SK-N-SH treated with all-trans-retinoic acid at 6 μM for 48 hours (cell line): Measurements from ENCODE around the gene COMT.

Experiments
- ATAC-seq: fragments of 200-7000 bp; cut with Tn5 transposase; 3 replicates; pipeline ENCODE4 v1.9.1; 2020; ENCODE audit warnings: mild to moderate bottlenecking, moderate library complexity
- BACH2 ChIP-seq: fragments of 250-450 bp; sonication (Bioruptor Pico); IDR thresholded peaks from 2 replicates; pipeline ENCODE4 v1.9.0; 2021; ENCODE audit warnings: mild to moderate bottlenecking, borderline replicate concordance
- CREB5 ChIP-seq: fragments of 250-450 bp; sonication (Bioruptor Pico); IDR thresholded peaks from 2 replicates; pipeline ENCODE4 v1.5.1; 2020; ENCODE audit warnings: low read depth, mild to moderate bottlenecking, moderate library complexity
- CSDC2 ChIP-seq: fragments of 250-450 bp; sonication (Bioruptor Pico); IDR thresholded peaks from 2 replicates; pipeline ENCODE4 v1.5.0; 2020; ENCODE audit warnings: mild to moderate bottlenecking, moderate library complexity
- CSRNP3 ChIP-seq: fragments of 250-450 bp; sonication (Bioruptor Pico); IDR thresholded peaks from 2 replicates; pipeline ENCODE4 v1.5.1; 2021; ENCODE audit warnings: mild to moderate bottlenecking, moderate library complexity
- ESRRG ChIP-seq: fragments of 250-450 bp; sonication (Bioruptor Pico); IDR thresholded peaks from 2 replicates; pipeline ENCODE4 v1.6.1; 2021; ENCODE audit warnings: mild to moderate bottlenecking
- GLIS3 ChIP-seq: fragments of 250-450 bp; sonication (Bioruptor Pico); IDR thresholded peaks from 2 replicates; pipeline ENCODE4 v1.5.0; 2020; ENCODE audit warnings: mild to moderate bottlenecking, moderate library complexity
- ISL1 ChIP-seq: fragments of 250-450 bp; sonication (Bioruptor Pico); IDR thresholded peaks from 2 replicates; pipeline ENCODE4 v2.1.2; 2022; ENCODE audit warnings: mild to moderate bottlenecking, moderate library complexity
- OSR1 ChIP-seq: fragments of 250-450 bp; sonication (Bioruptor Pico); IDR thresholded peaks from 2 replicates; pipeline ENCODE4 v1.8.0; 2022; ENCODE audit warnings: moderate library complexity, mild to moderate bottlenecking, inconsistent platforms
- PATZ1 ChIP-seq: fragments of 250-450 bp; sonication (Bioruptor Pico); IDR thresholded peaks from 2 replicates; pipeline ENCODE4 v1.8.0; 2020; ENCODE audit warnings: mild to moderate bottlenecking, moderate library complexity, borderline replicate concordance
- POU6F1 ChIP-seq: fragments of 250-450 bp; sonication (Bioruptor Pico); IDR thresholded peaks from 2 replicates; pipeline ENCODE4 v1.8.0; 2021; ENCODE audit warnings: low read depth, mild to moderate bottlenecking, moderate library complexity, borderline replicate concordance
- PPARA ChIP-seq: fragments of 250-450 bp; sonication (Bioruptor Pico); IDR thresholded peaks from 2 replicates; pipeline ENCODE4 v1.5.0; 2020; ENCODE audit warnings: mild to moderate bottlenecking, borderline replicate concordance
- SNAI2 ChIP-seq: fragments of 250-450 bp; sonication (Bioruptor Pico); IDR thresholded peaks from 2 replicates; pipeline ENCODE4 v1.5.0; 2020; ENCODE audit warnings: mild to moderate bottlenecking, moderate library complexity
- TCF4 ChIP-seq: fragments of 250-450 bp; sonication (Bioruptor Pico); IDR thresholded peaks from 2 replicates; pipeline ENCODE4 v1.8.0; 2021; ENCODE audit warnings: mild to moderate bottlenecking, moderate library complexity, borderline replicate concordance
- TOX ChIP-seq: fragments of 250-450 bp; sonication (Bioruptor Pico); IDR thresholded peaks from 2 replicates; pipeline ENCODE4 v1.8.0; 2021; ENCODE audit warnings: mild to moderate bottlenecking, moderate library complexity, borderline replicate concordance
- TSHZ2 ChIP-seq: fragments of 250-450 bp; sonication (Bioruptor Pico); IDR thresholded peaks from 2 replicates; pipeline ENCODE4 v1.5.0; 2020; ENCODE audit warnings: mild to moderate bottlenecking, moderate library complexity
- ZC3H10 ChIP-seq: fragments of 250-450 bp; sonication (Bioruptor Pico); IDR thresholded peaks from 2 replicates; pipeline ENCODE4 v1.5.1; 2021; ENCODE audit warnings: mild to moderate bottlenecking, moderate library complexity
- ZFP3 ChIP-seq: fragments of 250-450 bp; sonication (Bioruptor Pico); IDR thresholded peaks from 2 replicates; pipeline ENCODE4 v1.5.0; 2020; ENCODE audit warnings: mild to moderate bottlenecking, moderate library complexity
- ZFP30 ChIP-seq: fragments of 450-650 bp; formaldehyde crosslinking; IDR thresholded peaks from 2 replicates; pipeline ENCODE4 v1.5.0; 2022; ENCODE audit warnings: mild to moderate bottlenecking, moderate library complexity
- ZNF565 ChIP-seq: fragments of 450-650 bp; formaldehyde crosslinking; conservative IDR thresholded peaks from 2 replicates; pipeline ENCODE4 v1.5.0; 2020; ENCODE audit warnings: low read depth, mild to moderate bottlenecking, moderate library complexity
- ZNF70 ChIP-seq: fragments of 450-650 bp; formaldehyde crosslinking; IDR thresholded peaks from 2 replicates; pipeline ENCODE4 v1.5.0; 2020; ENCODE audit warnings: mild to moderate bottlenecking, moderate library complexity
- ZNF8 ChIP-seq: fragments of 450-650 bp; formaldehyde crosslinking; IDR thresholded peaks from 2 replicates; pipeline ENCODE4 v1.5.0; 2020; ENCODE audit warnings: mild to moderate bottlenecking, moderate library complexity

COMT gene

GRCh38 chr22:19961201-19961580 lies 19.6 kb downstream of the COMT start:
- no peak for TF ChIP-seq ESRRG (CRISPR knock-in tag)
- no peak for TF ChIP-seq POU6F1 (CRISPR knock-in tag)
- TF ChIP-seq SNAI2, result no peak
- no peak for TF ChIP-seq GLIS3 (CRISPR knock-in tag)
- TF ChIP-seq TOX (CRISPR knock-in tag), result no peak
- no peak for TF ChIP-seq PATZ1
- no peak for TF ChIP-seq CSDC2
- no peak for TF ChIP-seq ISL1
- TF ChIP-seq TSHZ2 (CRISPR knock-in tag), result no peak
- no peak for TF ChIP-seq ZNF8 (CRISPR knock-in tag)
- ATAC-seq, result no peak

GRCh38 chr22:19961868-19962245 lies 20.3 kb downstream of the COMT start:
- TF ChIP-seq SNAI2, result no peak
- TF ChIP-seq TOX (CRISPR knock-in tag), result no peak
- TF ChIP-seq ESRRG (CRISPR knock-in tag), result no peak
- no peak for TF ChIP-seq PPARA (CRISPR knock-in tag)
- no peak for TF ChIP-seq ISL1
- TF ChIP-seq ZNF8 (CRISPR knock-in tag), result no peak
- TF ChIP-seq ZC3H10 (CRISPR knock-in tag), result no peak
- TF ChIP-seq GLIS3 (CRISPR knock-in tag), result no peak
- TF ChIP-seq POU6F1 (CRISPR knock-in tag), result no peak
- no peak for TF ChIP-seq TCF4 (CRISPR knock-in tag)
- no peak for TF ChIP-seq CREB5 (CRISPR knock-in tag)
- no peak for TF ChIP-seq OSR1 (CRISPR knock-in tag)
- TF ChIP-seq CSRNP3 (CRISPR knock-in tag), result no peak
- no peak for TF ChIP-seq CSDC2
- TF ChIP-seq ZFP3 (CRISPR knock-in tag), result no peak
- TF ChIP-seq TSHZ2 (CRISPR knock-in tag), result no peak
- no peak for TF ChIP-seq ZNF565 (CRISPR knock-in tag)
- no peak for TF ChIP-seq ZFP30 (CRISPR knock-in tag)
- no peak for TF ChIP-seq ZNF70 (CRISPR knock-in tag)
- no peak for TF ChIP-seq BACH2 (CRISPR knock-in tag)
- peak; percentile 1; the same call in 1 of the 3 replicates for ATAC-seq
